Tibial nerve (tissue), 4 donors: ENCODE measurements around the gene CLMN.

Source experiments
- EP300 ChIP-seq, 2 donors: sonication (generic); formaldehyde crosslinking; IDR thresholded peaks; one replicate each; pipeline ENCODE4 v1.6.1; 2017; ENCODE audit warnings: antibody characterized with exemption in 2 of 2, mild to moderate bottlenecking in 1 of 2
- POLR2A ChIP-seq, 2 donors: fragments of 450-650 bp; IDR thresholded peaks; one replicate each; pipeline ENCODE4 v1.6.1; 2017; ENCODE audit warnings: antibody characterized with exemption in 2 of 2, mild to moderate bottlenecking in 2 of 2, moderate library complexity in 2 of 2
- TF ChIP-seq, protein P1 (sequence below), 5 experiments: fragments of 200-600 bp in 3 of 5; fragments of 450-650 bp in 2 of 5; sonication (generic) in 3 of 5; IDR thresholded peaks; one replicate each; pipeline ENCODE4 v1.5.1; 2016 to 2019; ENCODE audit warnings: antibody characterized with exemption in 5 of 5, mild to moderate bottlenecking in 3 of 5, moderate library complexity in 2 of 5

- TF ChIP-seq, protein P1, sequence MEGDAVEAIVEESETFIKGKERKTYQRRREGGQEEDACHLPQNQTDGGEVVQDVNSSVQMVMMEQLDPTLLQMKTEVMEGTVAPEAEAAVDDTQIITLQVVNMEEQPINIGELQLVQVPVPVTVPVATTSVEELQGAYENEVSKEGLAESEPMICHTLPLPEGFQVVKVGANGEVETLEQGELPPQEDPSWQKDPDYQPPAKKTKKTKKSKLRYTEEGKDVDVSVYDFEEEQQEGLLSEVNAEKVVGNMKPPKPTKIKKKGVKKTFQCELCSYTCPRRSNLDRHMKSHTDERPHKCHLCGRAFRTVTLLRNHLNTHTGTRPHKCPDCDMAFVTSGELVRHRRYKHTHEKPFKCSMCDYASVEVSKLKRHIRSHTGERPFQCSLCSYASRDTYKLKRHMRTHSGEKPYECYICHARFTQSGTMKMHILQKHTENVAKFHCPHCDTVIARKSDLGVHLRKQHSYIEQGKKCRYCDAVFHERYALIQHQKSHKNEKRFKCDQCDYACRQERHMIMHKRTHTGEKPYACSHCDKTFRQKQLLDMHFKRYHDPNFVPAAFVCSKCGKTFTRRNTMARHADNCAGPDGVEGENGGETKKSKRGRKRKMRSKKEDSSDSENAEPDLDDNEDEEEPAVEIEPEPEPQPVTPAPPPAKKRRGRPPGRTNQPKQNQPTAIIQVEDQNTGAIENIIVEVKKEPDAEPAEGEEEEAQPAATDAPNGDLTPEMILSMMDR (IDR thresholded peaks at IDR 0.05) = no peak
- TF ChIP-seq POLR2A (IDR thresholded peaks at IDR 0.05) = no peak
- no peak for TF ChIP-seq EP300 (IDR thresholded peaks at IDR 0.05)
Observed at GRCh38 chr14:95246870-95247269, 72.8 kb downstream of the CLMN start.
